Glomerular visceral epithelial cell (primary cell): ENCODE data around the gene CD52.
A peak's percentile ranks its signal among the peaks of the same experiment; 100 is the strongest.
"Not testable (repeated sequence)": the region's sequence is repeated elsewhere in the genome, so short reads cannot be mapped to it uniquely, and the experiment has no call there.

ENCODE experiments used
- DNase-seq: peaks from one replicate; pipeline ENCODE4 v3.0.0-alpha.2; 2016; ENCODE audit errors: extremely low spot score

The CD52 gene

DNA sequence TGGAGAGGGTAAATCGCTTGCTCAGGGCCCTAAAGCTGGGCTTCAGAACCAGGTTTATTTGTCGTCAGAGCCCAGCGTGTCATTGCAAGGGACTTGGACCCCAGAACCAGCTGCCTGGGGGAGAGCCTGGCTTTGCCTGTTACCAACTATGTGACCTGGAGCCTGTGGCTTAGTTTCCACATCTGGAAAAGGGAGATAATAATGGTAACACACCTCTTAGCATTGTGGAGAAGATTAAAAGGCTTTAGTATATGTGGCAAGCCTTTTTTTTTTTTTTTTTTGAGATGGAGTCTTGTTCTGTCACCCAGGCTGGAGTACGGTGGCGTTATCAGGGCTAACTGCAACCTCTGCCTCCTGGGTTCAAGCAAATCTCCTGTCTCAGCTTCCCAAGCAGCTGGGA lies 12.5 kb downstream of the CD52 start:
- DNase-seq = no peak

DNA sequence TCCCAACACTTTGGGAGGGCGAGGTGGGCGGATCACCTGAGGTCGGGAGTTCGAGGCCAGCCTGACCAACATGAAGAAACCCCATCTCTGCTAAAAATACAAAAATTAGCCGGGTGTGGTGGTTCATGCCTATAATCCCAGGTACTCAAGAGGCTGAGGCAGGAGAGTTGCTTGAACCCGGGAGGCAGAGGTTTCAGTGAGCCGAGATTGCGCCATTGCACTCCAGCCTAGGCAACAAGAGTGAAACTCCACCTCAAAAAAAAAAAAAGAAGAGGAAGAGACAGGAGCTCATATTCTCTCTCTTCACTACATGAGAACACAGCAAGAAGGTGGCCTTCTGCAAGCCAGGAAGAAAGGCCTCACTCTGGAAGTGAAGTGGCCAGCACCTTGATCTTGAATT lies 15.6 kb downstream of the CD52 start:
- DNase-seq = not testable (repeated sequence)

DNA sequence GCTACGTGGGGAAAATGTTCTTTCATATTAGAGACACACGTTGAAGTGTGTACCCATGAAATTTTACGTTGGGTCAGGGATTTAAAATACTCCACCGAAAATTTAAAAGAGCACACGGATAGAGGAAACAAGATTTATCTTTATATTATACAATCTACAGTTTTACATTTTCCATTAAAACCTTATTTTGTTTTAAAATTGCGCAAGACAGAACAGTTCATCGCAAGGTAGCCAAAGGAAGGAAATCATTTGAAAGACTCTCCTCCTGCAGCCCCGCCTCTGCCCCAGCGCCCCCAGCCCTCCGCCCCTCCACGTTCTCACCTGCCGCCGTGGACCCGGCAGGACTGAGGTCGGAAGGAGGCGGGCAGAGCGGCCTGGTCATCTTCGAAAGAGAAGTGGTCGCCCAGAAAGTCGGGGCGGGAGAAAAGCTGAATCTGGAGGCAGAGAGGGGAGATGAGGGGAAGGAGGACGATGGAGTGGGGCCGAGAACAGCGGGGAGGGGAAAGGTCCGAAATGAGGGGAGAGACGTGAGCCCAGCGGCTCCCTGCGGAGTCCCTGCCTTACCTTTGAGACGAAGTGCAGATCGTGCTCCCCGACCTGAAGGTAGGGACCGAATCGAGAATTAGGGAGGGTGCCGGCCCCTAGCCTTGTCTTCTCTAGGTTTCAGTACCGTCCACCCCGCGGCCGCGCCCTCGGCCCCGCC lies 18.2 kb downstream of the CD52 start:
- DNase-seq = peak; percentile 15

DNA sequence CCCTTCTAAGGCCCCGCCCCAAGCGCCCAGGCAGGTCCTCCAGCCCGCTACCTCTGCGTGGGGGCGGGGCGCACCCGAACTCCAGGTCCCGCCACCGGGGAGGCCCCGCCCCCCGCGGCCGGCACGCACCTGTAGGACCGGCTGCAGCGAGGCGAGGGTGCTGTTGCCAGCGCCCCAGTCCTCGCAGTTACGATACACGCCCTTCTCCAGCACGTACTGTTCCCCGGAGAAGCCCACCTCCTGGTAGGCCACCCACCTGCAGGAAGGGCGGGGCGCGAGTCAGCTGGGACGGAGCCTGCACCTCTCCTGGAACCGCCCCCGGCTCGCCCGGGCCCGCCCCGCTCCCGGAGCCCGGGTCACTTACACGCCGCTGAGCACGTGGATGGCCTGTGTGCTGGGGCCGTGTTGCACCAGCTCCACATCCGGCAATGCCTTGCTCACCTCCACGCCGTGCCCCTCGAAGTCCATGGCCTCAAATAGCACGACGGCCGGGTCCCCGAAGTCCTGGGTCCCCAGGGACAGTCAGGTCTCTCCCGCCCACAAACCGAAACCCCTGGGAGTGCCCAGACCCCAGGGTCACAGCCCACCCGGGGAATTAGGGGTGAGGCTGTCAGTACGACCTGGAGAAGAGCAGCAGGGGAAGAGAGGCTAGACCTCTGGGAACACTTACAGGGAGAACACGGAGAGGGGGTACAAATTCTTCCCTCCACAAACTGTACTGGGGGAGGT lies 18.9 kb downstream of the CD52 start:
- DNase-seq = peak; percentile 69

DNA sequence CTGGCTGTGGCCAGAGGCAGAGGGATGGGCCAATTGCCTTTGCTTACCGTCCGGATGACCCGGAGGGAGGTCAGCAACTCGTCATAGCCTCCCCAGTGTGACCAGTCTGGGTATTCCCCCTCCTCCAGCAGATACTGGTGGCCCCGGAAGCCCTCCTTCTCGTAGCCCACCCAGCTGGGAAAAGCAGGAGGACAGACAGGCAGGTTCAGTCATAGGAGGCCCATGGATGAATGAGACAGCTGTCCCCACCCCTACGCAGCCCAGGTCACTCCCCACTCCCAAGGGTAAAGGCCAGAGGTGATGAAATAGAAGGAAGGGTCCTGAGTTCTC lies 19.4 kb downstream of the CD52 start:
- DNase-seq = no peak

DNA sequence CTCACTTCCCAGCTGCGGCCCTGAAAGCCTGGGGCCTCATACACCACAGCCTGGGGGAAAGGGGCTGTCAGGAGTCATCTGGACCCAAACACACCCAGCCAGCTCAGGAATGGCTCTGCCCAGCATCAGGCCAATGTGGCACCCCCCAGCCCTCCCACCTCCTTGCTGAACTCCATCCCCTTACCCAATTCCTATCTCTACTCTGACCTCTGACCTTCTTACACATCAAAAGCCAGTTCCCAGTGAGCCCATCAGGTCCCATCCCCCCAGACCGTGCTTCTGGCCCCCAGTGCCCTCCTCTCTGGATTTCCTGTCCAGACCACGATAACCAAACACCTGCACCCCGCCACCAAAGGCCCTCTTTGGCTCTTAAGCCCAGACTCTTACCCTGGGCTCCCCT lies 19.9 kb downstream of the CD52 start:
- no peak for DNase-seq

DNA sequence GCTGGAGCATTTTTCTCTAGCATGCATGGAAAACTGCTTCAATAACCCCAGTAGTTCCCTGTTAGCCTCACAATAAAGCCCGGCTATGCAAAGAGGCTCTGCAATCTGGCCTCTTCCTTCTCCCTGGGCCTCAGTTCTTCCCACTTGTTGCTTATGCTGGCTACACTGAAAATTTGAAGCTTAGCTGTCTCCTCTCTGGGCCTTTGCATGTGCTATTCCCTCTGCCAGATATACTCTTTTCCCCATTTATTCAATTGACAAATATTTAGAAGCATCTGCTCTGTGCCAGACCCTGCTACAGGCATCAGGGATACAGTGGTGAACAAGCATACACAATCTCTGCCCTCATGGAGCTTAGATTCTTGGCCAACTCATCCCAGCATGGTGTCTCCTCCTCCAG lies 20.9 kb downstream of the CD52 start:
- DNase-seq = no peak

DNA sequence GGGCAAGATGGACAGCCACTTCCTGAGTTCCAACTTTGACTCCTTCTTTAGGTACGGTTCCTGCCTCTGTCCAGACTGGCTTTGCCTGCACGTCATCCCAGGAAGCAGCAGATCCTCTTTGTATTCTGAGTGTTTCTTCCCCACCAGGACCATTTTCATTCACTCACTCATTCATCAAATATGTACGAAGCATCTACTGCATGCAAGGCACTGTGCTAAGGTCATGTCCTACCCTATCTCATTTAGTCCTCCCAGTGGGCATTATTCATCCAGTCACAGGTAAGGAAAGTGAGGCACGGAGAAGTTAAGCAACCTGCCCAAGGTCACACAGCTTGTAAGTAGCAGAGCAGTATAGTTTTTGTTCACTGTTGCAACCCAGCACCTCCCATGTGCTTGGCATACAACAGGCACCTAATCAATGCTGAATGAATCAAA lies 22.3 kb downstream of the CD52 start:
- no peak for DNase-seq

DNA sequence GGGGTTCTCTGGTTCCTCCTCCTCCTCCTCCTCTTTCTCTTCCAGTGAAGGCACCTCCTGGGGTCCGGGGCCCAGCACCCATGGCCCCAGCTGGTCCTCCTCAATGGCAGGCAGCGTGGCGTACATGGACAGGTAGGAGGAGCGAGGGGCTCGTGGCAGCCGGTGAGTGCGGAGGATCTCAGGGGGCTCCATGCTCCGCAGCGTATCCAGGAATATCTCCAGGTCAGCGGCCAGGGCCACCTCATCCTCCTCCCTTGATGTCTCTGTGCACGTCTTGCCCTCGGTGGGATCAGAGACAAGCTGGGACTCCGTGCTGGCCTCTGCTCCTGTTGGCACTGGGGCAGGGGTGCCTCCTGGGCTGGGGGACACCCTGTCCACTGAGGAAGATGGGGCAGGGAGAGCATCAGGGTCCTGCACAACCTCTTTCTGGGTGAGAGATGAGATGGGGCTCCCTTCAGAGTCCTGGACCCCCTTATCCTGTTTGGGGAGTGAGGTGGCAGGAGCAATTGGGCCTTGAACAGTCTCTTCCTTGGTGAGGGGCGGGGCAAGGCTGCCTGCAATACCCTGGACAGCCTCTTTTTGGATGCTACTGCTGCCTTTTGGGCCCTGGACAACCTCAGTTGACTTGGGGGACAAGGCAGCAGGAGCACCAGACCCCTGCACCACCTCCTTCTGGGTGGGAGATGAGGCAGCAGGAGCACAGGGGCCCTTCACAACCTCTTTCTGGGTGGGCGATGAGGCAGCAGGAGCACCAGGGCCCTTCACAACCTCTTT lies 26.6 kb downstream of the CD52 start:
- no peak for DNase-seq

DNA sequence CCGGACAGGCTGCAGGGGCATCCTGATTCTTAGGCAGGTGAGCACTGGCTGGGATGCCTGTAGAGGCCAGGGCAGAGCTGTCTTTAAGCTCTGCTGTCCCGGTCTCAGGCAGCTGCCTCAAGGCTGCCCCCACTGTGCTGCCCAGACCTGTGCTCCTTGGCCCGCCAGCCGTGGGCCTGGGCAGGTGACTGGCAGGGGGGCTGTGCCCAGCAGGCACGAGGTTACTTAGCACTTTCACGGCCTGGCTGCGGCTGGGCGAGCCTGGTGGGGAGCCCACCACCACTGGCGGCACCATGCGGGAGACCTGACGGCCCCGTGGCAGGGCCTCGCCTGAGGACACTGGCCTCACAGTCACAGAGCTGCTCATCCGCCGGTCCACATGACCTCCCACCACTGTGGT lies 28.0 kb downstream of the CD52 start:
- DNase-seq = no peak

DNA sequence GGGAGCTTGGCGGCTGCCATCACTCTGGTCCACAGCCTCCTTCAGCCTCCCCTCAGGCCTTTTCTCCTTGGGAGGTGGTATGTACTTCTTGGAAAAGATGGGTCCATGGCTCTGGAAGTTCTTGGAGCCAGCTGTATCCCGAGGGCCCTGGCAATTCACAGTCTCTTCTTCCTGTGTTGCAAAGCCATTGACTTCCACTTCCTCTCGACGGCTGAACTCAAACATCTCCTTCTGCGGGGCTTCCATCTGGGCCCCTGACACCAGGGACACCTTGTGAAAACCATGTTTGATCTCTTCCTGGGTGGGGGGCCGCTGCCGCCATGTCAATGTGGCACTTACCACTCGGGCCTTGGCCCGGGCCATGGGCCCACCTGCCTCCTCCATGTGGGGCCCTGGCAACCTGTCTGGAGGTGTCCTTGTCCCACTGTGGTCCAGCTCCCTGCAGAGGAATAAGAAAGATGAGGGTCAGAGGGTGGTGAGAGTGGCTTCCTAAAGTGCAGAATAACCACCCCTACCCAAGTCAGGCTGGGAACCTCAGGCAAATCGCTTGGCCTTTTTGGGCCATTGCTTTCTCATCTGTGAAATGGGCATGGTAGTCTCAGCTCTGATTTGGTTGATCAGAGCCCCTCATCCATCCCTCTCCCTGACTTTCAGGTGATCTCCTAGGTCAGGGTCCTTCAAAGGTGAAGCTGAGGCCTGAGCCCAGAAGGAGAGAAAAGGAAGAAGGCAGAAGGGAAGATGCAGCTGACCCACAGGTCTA lies 28.7 kb downstream of the CD52 start:
- DNase-seq = no peak

DNA sequence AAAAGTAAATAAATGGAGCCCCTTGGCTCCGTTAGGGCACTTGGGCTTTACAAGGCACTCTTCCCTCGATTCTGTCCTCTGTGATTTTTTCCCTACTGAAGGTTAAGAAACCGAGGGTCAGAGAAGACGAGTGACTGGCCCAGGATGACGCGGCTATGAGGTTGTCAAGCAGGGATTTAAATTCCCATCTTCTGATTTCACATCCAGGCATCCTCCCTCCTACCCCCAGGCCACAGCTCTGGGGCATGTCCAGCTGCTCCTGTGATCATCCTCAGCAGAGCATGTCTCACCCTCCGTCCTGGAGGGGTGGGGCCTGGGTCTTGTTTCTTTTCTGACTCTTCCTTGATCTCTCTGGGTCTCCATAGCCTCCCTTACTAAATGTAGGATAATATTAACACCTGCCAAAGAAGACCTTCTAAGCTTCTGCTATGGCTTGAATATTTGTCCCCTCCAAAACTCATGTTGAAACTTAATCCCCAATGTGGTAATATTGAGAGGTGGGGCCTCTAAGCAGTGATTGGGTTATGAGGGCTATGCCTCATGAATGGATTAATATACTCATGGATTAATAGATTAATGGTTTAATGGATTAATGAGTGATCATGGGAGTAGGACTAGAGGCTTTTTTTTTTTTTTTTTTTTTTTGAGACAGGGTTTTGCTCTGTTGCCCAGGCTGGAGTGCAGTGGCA lies 31.6 kb downstream of the CD52 start:
- DNase-seq = peak; percentile 86

DNA sequence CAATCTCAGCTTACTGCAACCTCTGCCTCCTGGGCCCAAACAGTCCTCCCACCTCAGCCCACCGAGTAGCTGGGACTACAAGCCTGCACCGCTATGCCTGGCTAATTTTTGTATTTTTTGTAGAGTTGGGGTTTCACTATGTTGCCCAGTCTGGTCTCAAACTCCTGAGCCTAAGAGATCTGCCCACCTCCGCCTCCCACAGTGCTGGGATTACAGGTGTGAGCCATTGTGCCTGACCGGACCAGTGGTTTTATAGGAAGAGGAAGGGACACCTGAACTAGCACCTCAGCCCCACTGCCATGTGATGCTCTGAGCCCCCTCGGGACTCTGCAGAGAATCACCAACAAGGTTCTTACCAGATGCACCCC lies 32.1 kb downstream of the CD52 start:
- DNase-seq = no peak

DNA sequence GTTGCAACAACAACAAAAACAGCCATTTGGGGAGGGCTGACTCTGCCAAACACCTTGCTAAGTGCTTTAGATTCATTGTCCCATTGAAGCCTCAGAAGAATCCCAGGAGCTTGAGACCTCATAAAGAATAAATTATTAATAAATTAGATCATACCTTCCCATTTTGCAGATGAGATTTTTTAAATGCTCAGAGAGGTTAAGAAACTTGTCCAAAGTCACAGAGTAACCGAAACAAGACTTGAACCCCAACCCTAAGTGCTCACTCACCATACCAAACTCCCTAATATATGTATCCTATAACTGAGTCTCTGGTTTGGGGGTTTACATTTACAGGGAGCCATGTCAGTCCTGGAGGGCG lies 32.6 kb downstream of the CD52 start:
- DNase-seq = no peak

DNA sequence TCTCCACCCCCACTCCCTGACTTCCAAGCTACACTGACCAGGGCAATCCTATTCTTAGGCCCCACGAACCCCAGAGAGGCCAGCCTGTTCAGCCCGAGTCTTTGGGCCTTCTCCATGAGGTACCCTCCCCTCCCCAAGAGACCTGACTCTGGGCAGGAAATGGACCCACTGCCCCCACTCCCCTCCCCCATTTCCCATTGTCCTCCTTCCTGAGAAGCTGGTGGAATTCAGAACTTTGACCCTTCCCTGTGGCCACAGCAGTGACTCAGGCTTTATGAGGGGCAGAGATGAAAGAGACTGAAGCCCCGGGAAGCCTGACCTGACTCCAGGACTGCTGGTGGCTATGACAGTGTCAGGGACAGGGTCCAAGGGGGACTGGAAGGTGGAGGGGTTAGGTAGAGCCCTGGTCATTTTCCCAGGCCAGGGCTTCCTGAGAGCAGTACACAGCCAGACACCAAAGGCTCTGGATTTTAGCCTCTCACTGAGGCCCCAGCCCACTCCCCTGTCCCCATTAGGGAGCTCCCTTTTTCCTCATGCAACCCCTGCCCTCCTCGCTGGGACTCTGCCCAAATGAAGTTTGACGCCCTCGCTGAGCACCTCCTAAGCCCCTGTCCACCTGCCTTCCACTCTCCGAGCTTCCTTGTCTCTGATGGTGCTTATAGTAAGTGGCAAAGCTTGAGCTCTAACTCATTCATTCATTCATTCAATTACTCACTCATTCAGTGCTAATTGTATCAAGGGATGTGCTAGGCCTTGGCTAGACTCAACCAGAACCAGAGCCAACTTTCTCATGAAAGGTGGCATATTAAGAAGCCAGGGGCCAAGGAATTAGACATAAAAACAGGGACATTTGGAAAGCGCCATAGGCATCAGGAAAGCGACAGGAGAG lies 33.2 kb downstream of the CD52 start:
- DNase-seq = peak; percentile 58

DNA sequence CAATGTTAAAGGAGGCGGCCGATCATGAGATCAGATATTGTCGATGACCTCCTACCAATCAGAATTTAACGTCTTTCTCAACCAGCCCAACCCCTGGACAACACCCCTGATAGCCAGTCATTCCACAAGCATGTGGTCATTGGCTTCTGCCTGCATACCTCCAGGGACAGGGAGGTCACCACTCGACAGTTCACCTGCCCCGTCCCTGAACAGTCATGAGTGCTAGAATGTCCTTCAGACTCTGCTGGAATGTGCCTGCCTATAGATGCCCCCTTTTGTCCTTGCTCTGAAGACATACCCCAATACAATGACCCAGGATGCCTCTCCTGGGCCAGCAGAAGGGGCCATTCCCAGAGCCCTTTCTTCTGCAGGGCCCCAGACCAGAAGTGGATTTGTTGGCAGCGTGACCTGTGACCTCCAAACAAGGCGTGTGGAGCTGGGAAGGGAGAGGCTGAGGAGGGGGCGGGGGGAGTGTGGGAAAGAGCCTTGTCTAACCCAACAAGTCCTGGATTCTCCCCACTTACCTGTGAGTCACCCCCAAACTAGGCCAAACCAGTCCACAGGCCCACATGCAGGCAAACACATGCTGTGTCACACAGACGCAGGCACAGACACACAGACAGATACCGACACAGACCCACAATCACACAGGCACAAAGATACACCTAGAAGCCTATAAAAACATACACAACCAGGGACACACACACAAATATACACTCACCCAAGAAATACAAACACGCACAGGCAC lies 34.0 kb downstream of the CD52 start:
- DNase-seq = peak; percentile 64

DNA sequence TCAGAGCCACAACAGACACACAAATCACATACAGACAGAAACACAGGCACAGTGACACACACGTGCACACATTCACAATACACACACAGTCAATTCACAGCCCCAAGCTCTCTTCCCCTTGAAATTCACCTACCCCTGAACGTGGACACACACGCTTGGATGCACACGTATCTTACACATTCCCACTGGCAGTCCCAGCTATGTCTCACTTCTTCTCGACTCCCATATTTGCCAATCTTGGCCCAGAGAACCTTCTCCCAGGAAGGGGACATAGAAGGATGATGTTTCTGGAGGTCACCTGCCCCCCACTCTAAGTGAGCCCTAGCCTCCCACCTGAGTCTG lies 34.6 kb downstream of the CD52 start:
- peak; percentile 27 for DNase-seq

DNA sequence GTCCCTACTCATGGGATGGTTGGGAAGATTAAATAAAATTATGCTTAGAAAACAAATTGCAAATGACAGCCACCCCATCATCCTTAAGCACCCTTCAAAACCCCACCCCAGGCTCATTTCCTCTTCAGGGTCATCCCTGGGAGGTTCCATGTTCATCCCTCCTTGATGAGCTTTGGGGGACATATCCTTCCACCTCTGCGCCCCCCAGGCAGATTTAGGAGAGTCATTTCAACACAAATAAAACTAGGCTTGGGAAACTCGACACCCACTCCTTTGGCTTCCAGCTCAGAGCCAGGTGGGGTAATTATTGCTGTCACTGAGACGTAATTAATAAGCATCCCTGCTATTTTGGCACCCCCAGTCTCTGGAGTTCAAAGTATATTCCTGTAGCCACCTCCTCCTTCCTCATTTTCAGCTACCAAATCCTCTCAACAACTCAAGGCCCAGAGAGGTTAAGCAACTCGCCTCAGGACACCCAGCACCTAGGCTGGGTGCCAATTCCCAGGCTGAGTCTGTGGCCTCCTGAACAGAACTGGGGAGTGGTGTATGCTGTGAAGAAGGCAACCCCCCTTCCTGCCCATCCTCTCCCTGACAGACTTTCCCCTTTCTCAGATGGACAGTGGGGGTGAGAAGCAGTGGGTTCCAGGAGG lies 35.6 kb downstream of the CD52 start:
- no peak for DNase-seq

DNA sequence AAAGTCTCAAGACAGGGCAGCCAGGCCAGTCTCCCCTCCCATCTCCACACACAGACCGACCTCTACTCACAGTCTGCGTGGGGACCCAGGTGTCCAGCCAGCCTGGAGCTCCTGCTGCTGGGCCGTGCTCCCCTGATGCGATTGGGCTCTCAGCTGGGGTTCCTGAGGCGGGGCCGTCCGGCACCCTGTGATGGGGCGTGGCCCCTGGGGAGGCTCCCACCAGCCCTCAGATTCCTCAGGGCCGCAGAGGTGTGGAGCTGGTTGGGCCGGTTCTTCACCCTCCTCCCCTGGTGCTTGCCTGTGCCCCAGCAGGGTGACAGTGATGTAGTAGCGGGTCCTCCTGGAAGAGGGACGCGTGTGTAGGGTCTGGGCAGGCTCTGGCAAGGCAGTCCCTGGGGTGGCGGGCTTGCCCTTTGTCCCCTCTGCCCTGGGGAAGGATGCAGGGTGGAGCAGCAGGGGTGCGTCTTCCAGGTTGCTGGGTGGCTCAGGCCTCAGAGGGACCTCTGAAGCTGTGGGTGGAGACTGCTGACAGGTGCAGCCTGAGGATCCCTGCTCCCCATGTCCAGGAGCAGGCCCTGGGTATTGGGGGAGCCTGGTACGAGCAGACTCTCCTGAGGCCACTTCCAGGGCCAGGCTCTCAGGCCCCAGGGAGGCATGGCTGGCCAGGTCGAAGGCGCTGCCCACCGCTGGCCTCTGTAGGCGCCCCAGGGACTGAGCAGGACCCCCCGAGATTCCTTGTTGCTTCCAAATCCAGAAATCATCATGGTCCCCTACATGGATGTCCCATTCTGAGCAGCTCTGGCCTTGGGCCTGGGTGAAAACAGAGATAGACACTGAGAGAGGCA lies 36.4 kb downstream of the CD52 start, which contains the start of gene CRYBG2:
CRYBG2 (minus strand) TSS at position 155 of the 845 bp plus-strand sequence. CDS start 7,473 bp downstream, outside the sequence.
- DNase-seq = no peak
